ENCODE data around the gene ABLIM3. TPM values are rescaled to one million over a fixed set of nuclear protein-coding genes. Genes with fewer than 3 reads are reported as not detected.

ABLIM3 gene
- total RNA-seq, 1 donor from 2014 or later = 0.64 TPM

DNA sequence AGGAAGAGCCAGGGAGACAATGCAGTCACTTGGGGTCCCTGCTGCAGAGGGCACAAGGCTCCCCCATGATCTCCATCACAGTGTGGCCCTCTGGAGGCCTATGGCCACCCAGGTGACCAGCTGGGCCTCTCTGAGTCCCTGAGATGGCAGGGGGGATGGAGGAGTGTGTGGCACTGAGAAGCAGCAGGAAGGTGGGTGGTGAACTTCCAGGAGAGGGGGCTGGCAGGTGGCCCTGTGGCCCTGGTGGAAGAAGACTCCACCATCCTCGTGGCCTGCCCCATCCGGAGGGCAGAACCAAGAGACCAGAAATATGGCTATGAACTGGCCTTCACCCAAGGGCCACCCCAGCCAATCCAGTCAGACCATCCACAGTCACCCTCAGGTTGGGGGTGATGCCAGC lies 98.6 kb downstream of the ABLIM3 start:
- H3K27me3 Mint-ChIP-seq (ENCODE audit: unreplicated experiment) = peaks cover 34% of the 10 kb centered on the region
- H3K4me3 Mint-ChIP-seq (ENCODE audit: unreplicated experiment) = no peak overlapping the region
- no peak for DNase-seq (ENCODE audit: extremely low spot score, unreplicated experiment)
- no peaks in the 10 kb centered on the region for H3K9me3 Mint-ChIP-seq (ENCODE audit: unreplicated experiment)
- no peaks in the 10 kb centered on the region for H3K36me3 Mint-ChIP-seq (ENCODE audit: unreplicated experiment)
- TF ChIP-seq, protein P1, sequence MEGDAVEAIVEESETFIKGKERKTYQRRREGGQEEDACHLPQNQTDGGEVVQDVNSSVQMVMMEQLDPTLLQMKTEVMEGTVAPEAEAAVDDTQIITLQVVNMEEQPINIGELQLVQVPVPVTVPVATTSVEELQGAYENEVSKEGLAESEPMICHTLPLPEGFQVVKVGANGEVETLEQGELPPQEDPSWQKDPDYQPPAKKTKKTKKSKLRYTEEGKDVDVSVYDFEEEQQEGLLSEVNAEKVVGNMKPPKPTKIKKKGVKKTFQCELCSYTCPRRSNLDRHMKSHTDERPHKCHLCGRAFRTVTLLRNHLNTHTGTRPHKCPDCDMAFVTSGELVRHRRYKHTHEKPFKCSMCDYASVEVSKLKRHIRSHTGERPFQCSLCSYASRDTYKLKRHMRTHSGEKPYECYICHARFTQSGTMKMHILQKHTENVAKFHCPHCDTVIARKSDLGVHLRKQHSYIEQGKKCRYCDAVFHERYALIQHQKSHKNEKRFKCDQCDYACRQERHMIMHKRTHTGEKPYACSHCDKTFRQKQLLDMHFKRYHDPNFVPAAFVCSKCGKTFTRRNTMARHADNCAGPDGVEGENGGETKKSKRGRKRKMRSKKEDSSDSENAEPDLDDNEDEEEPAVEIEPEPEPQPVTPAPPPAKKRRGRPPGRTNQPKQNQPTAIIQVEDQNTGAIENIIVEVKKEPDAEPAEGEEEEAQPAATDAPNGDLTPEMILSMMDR (IDR thresholded peaks at IDR 0.05) = no peak
- H3K4me1 Mint-ChIP-seq (ENCODE audit: unreplicated experiment) = no peaks in the 10 kb centered on the region
- no peak overlapping the region for H3K27ac Mint-ChIP-seq (ENCODE audit: unreplicated experiment)

DNA sequence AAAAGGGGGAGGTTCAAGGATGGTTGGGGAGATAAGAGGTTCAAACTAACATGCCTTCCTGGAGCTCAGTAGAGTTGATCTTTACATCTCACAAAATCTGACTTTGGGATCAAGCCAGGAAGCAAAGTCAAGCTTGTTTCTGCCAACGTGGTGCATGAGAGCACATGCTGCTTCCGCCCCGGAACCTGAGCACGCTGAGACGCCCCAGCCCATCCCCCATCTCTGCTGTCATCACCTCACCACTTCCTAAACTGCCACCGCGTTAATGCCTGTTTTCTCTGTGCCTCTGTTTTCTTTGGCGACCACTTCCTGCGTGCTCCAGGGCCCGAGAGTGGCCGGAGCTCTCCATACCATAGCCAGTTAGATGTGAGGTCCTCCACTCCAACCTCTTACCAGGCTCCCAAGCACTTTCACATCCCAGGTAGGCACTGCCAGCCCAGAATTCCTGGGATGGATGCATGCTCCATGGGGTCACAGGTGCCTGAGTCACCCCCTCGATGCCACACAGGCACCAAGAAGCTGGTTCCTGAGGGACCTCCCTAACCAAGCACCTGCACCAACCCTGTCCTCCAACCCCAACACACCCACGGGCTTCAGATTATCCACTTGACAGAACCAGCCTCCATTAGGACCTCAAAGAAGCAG lies 99.2 kb downstream of the ABLIM3 start:
- Mint-ChIP-seq H3K9me3 (ENCODE audit: unreplicated experiment) (no peaks in the 10 kb centered on the region), H3K4me3 (ENCODE audit: unreplicated experiment) (no peak overlapping the region), H3K27me3 (ENCODE audit: unreplicated experiment) (peaks cover 33% of the 10 kb centered on the region), H3K4me1 (ENCODE audit: unreplicated experiment) (no peaks in the 10 kb centered on the region), H3K27ac (ENCODE audit: unreplicated experiment) (no peak overlapping the region), H3K36me3 (ENCODE audit: unreplicated experiment) (no peaks in the 10 kb centered on the region)
- TF ChIP-seq, protein P1 (IDR thresholded peaks at IDR 0.05) = no peak
- DNase-seq (ENCODE audit: extremely low spot score, unreplicated experiment) = no peak

DNA sequence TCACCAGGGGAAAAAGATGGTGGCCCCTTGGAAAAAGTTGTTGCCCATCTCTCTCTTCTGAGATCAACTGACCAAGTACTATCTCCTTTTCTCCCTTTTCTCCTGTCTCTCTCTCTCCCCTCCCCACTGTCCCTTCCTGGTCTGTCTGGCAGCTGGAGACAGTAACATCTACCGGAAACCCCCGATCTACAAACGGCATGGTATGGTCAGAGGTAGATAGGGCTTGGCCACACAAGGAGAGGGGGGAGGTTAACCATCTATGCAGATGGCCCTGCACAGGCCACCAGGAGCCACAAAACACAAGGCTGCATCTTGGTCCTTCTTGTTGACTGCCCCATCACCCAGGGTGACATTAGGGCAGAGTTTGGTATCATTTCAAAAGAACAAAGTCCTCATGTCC lies 101.0 kb downstream of the ABLIM3 start:
- H3K4me3 Mint-ChIP-seq (ENCODE audit: unreplicated experiment) = no peak overlapping the region
- peaks cover 5% of the 10 kb centered on the region for H3K9me3 Mint-ChIP-seq (ENCODE audit: unreplicated experiment)
- no peaks in the 10 kb centered on the region for H3K36me3 Mint-ChIP-seq (ENCODE audit: unreplicated experiment)
- TF ChIP-seq, protein P1 (IDR thresholded peaks at IDR 0.05) = no peak
- no peaks in the 10 kb centered on the region for H3K4me1 Mint-ChIP-seq (ENCODE audit: unreplicated experiment)
- peaks cover 33% of the 10 kb centered on the region for H3K27me3 Mint-ChIP-seq (ENCODE audit: unreplicated experiment)
- no peak for DNase-seq (ENCODE audit: extremely low spot score, unreplicated experiment)
- no peak overlapping the region for H3K27ac Mint-ChIP-seq (ENCODE audit: unreplicated experiment)

DNA sequence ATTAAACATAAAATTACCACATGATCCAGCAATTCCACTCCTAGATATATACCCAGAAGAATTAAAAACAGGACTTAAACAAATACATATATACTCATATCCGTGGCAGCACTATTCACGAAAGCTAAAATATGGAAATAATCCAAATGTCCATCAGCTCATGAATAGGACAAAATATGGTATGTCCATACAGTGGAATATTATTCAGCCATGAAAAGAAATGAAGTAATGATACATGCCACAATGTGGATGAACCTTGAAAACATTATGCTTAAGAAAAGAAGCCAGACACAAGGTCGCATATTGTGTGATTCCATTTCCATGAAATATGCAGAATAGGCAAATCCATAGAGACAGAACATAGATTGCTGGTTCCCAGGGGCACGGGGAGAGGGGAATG lies 105.6 kb downstream of the ABLIM3 start:
- TF ChIP-seq, protein P1 (IDR thresholded peaks at IDR 0.05) = no peak
- Mint-ChIP-seq H3K4me1 (ENCODE audit: unreplicated experiment) (no peaks in the 10 kb centered on the region), H3K4me3 (ENCODE audit: unreplicated experiment) (no peak overlapping the region), H3K27me3 (ENCODE audit: unreplicated experiment) (peaks cover 18% of the 10 kb centered on the region), H3K9me3 (ENCODE audit: unreplicated experiment) (peaks cover 5% of the 10 kb centered on the region), H3K27ac (ENCODE audit: unreplicated experiment) (no peak overlapping the region), H3K36me3 (ENCODE audit: unreplicated experiment) (no peaks in the 10 kb centered on the region)
- DNase-seq (ENCODE audit: extremely low spot score, unreplicated experiment) = no peak

DNA sequence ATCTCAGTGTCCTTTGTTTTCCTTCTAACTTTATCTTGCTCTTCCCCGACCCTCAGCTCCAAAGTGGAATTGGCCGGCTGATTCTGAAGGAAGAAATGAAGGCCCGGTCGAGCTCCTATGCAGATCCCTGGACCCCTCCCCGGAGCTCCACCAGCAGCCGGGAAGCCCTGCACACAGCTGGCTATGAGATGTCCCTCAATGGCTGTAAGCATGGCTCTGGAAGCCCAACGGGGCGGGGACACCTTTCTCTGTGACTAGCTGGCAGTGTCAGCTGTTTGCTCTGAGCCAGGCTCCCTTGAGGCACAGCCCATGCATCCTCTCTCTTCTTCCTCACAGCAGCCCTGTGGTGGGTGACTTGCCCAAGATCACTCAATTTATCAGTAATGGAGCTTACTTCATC lies 106.4 kb downstream of the ABLIM3 start:
- H3K27ac Mint-ChIP-seq (ENCODE audit: unreplicated experiment) = no peak overlapping the region
- TF ChIP-seq, protein P1 (IDR thresholded peaks at IDR 0.05) = no peak
- H3K9me3 Mint-ChIP-seq (ENCODE audit: unreplicated experiment) = peaks cover 5% of the 10 kb centered on the region
- DNase-seq (ENCODE audit: extremely low spot score, unreplicated experiment) = no peak
- H3K4me3 Mint-ChIP-seq (ENCODE audit: unreplicated experiment) = no peak overlapping the region
- H3K36me3 Mint-ChIP-seq (ENCODE audit: unreplicated experiment) = no peaks in the 10 kb centered on the region
- H3K27me3 Mint-ChIP-seq (ENCODE audit: unreplicated experiment) = peaks cover 18% of the 10 kb centered on the region
- no peaks in the 10 kb centered on the region for H3K4me1 Mint-ChIP-seq (ENCODE audit: unreplicated experiment)
